H1 (cell line): ENCODE measurements around the gene MAP7D1. TPM values are rescaled to one million over a fixed set of nuclear protein-coding genes. Genes with fewer than 3 reads are reported as not detected.

Experiments used
- CTCF ChIA-PET: fragments of 300-600 bp; sonication (Branson Sonifier 250); formaldehyde crosslinking; loops from one replicate; lab custom pipeline; 2021; ENCODE audit not compliant: partially characterized antibody; lab: Charles Lee
- POLR2A ChIA-PET: fragments of 300-600 bp; sonication (Branson Sonifier 250); formaldehyde crosslinking; loops from one replicate; lab custom pipeline; 2021; ENCODE audit warnings: inconsistent platforms; ENCODE audit not compliant: partially characterized antibody; lab: Charles Lee
- DNase-seq, 2 experiments: peaks; one replicate each; pipeline versions ENCODE4 v3.0.0 to v3.0.0-alpha.2; 2010 to 2022; ENCODE audit warnings: low spot score in 2 of 2, low read depth in 1 of 2, mixed read lengths in 1 of 2
- FAIRE-seq: peaks from 2 replicates; lab custom pipeline; 2011; peaks lifted over from hg19 to GRCh38; lab: Jason Lieb, UNC
- H2AFZ ChIP-seq: 2 replicates; pipeline ENCODE4 v1.8.1; 2012; ENCODE audit warnings: low read length, inconsistent platforms
- H2AK5ac ChIP-seq: 2 replicates; pipeline ENCODE4 v1.6.1; 2013; ENCODE audit warnings: low read depth, low read length
- H2BK120ac ChIP-seq: replicated peaks from 2 replicates; pipeline ENCODE3; 2013; ENCODE audit warnings: low read depth, low read length, inconsistent platforms
- H2BK12ac ChIP-seq: 2 replicates; pipeline ENCODE4 v1.6.1; 2013; ENCODE audit warnings: low read depth, low read length
- H2BK15ac ChIP-seq: 2 replicates; pipeline ENCODE4 v1.6.1; 2013; ENCODE audit warnings: low read length
- H2BK20ac ChIP-seq: 2 replicates; pipeline ENCODE4 v1.6.1; 2013; ENCODE audit warnings: low read length
- H2BK5ac ChIP-seq: 2 replicates; pipeline ENCODE4 v1.6.1; 2013; ENCODE audit warnings: low read depth, low read length
- H3K14ac ChIP-seq: 2 replicates; pipeline ENCODE4 v1.6.1; 2013; ENCODE audit warnings: inconsistent platforms; ENCODE audit not compliant: insufficient read length
- H3K18ac ChIP-seq: 2 replicates; pipeline ENCODE4 v1.6.1; 2013; ENCODE audit warnings: low read length; ENCODE audit errors: extremely low read depth
- H3K23ac ChIP-seq: 2 replicates; pipeline ENCODE4 v1.6.1; 2013; ENCODE audit warnings: inconsistent platforms; ENCODE audit not compliant: insufficient read length
- H3K23me2 ChIP-seq: 2 replicates; pipeline ENCODE4 v1.6.1; 2013; ENCODE audit warnings: low read depth, low read length
- H3K27ac ChIP-seq: 2 replicates; pipeline ENCODE4 v1.6.1; 2011; ENCODE audit warnings: low read depth, low read length, inconsistent platforms
- H3K27me3 ChIP-seq, 4 experiments: replicated peaks in 1 of 4; 1 replicate in 1 of 4; 2 replicates in 3 of 4; pipeline versions ENCODE4 v1.6.1 to v1.8.1; 2011 to 2013; ENCODE audit warnings: low read length in 3 of 4, mild to moderate bottlenecking in 3 of 4, inconsistent platforms in 2 of 4, mixed read lengths in 2 of 4, moderate library complexity in 1 of 4; ENCODE audit not compliant: control insufficient read depth in 3 of 4, insufficient read depth in 3 of 4; ENCODE audit errors: extremely low read depth in 1 of 4
- H3K36me3 ChIP-seq, 4 experiments: 2 replicates each; pipeline versions ENCODE4 v1.6.1 to v1.8.1; 2011 to 2013; ENCODE audit warnings: mild to moderate bottlenecking in 4 of 4, low read length in 3 of 4, moderate library complexity in 2 of 4, control low read depth in 1 of 4, inconsistent platforms in 1 of 4; ENCODE audit not compliant: insufficient read depth in 4 of 4, control insufficient read depth in 2 of 4
- H3K4ac ChIP-seq: replicated peaks from 2 replicates; pipeline ENCODE3; 2013; ENCODE audit warnings: low read length, low read depth, mixed read lengths, inconsistent platforms; ENCODE audit not compliant: insufficient read length
- H3K4me1 ChIP-seq, 4 experiments: replicated peaks in 1 of 4; 1 replicate in 1 of 4; 2 replicates in 3 of 4; pipeline versions ENCODE4 v1.6.1 to v1.8.1; 2011 to 2013; ENCODE audit warnings: low read length in 3 of 4, inconsistent platforms in 2 of 4, mixed read lengths in 1 of 4; ENCODE audit not compliant: insufficient read depth in 4 of 4, control insufficient read depth in 3 of 4
- H3K4me2 ChIP-seq, 2 experiments: 2 replicates each; pipeline versions ENCODE4 v1.6.1 to v1.8.1; 2011 to 2013; ENCODE audit warnings: low read depth in 2 of 2, low read length in 2 of 2, control low read depth in 1 of 2, inconsistent platforms in 1 of 2, mild to moderate bottlenecking in 1 of 2; ENCODE audit not compliant: insufficient read depth in 1 of 2
- H3K4me3 ChIP-seq, 4 experiments: fragments of 200-600, 300-600 bp in 1 of 4; sonication (generic), shearing (Covaris generic), sonication (Bioruptor Twin) in 1 of 4; 2 replicates each; pipeline versions ENCODE4 v1.5.1 to v1.8.1; 2011 to 2016; ENCODE audit warnings: low read length in 4 of 4, low read depth in 3 of 4, control low read depth in 2 of 4, inconsistent platforms in 2 of 4, mild to moderate bottlenecking in 2 of 4, mixed read lengths in 1 of 4, moderate library complexity in 1 of 4; ENCODE audit not compliant: insufficient read depth in 2 of 4; ENCODE audit errors: extremely low read depth in 1 of 4
- H3K56ac ChIP-seq: replicated peaks from 2 replicates; pipeline ENCODE3; 2013; ENCODE audit warnings: low read depth, mild to moderate bottlenecking, mixed read lengths, low read length, inconsistent platforms; ENCODE audit not compliant: insufficient read length
- H3K79me1 ChIP-seq: 2 replicates; pipeline ENCODE4 v1.6.1; 2013; ENCODE audit warnings: low read depth, low read length, control low read depth
- H3K79me2 ChIP-seq, 2 experiments: 2 replicates each; pipeline versions ENCODE4 v1.6.1 to v1.8.1; 2012 to 2013; ENCODE audit warnings: low read length in 2 of 2, mild to moderate bottlenecking in 2 of 2, inconsistent platforms in 1 of 2; ENCODE audit not compliant: insufficient read depth in 2 of 2, control insufficient read depth in 1 of 2
- H3K9ac ChIP-seq, 4 experiments: replicated peaks in 1 of 4; 1 replicate in 1 of 4; 2 replicates in 3 of 4; pipeline versions ENCODE4 v1.6.1 to v1.8.1; 2011 to 2013; ENCODE audit warnings: low read depth in 3 of 4, low read length in 3 of 4, control low read depth in 2 of 4, mild to moderate bottlenecking in 2 of 4, moderate library complexity in 2 of 4, inconsistent platforms in 1 of 4; ENCODE audit errors: extremely low read depth in 1 of 4
- H3K9me3 ChIP-seq, 2 experiments: 2 replicates each; pipeline versions ENCODE4 v1.6.1 to v1.8.1; 2012 to 2013; ENCODE audit warnings: mild to moderate bottlenecking in 2 of 2, moderate library complexity in 2 of 2, control low read depth in 1 of 2, inconsistent platforms in 1 of 2, low read depth in 1 of 2, low read length in 1 of 2, mixed read lengths in 1 of 2; ENCODE audit not compliant: insufficient read depth in 2 of 2
- H4K20me1 ChIP-seq, 2 experiments: replicated peaks in 1 of 2; 2 replicates each; pipeline versions ENCODE3 to v1.8.1; 2011 to 2013; ENCODE audit warnings: inconsistent platforms in 2 of 2, low read length in 2 of 2, mild to moderate bottlenecking in 1 of 2; ENCODE audit not compliant: insufficient read depth in 2 of 2, control insufficient read depth in 1 of 2
- H4K5ac ChIP-seq: 2 replicates; pipeline ENCODE4 v1.6.1; 2013; ENCODE audit warnings: low read length, low read depth, mixed read lengths, inconsistent platforms; ENCODE audit not compliant: insufficient read length
- H4K8ac ChIP-seq: 2 replicates; pipeline ENCODE4 v1.8.0; 2013; ENCODE audit warnings: mild to moderate bottlenecking, moderate library complexity, low read length, inconsistent platforms; ENCODE audit not compliant: insufficient read depth; ENCODE audit errors: extremely low read depth
- H4K91ac ChIP-seq: replicated peaks from 2 replicates; pipeline ENCODE3; 2013; ENCODE audit warnings: low read length, mixed read lengths, inconsistent platforms; ENCODE audit not compliant: insufficient read length
- E2F6 ChIP-seq: IDR thresholded peaks from 2 replicates; pipeline ENCODE4 v1.6.1; 2012; ENCODE audit warnings: inconsistent platforms
- JUND ChIP-seq: IDR thresholded peaks from 2 replicates; pipeline ENCODE4 v1.6.1; 2011; ENCODE audit warnings: mild to moderate bottlenecking, improper control_type of control experiment, low read length
- KDM1A ChIP-seq: fragments of 200-600, 300-600 bp; sonication (generic); IDR thresholded peaks from 2 replicates; pipeline ENCODE4 v1.7.1; 2016; ENCODE audit warnings: mild to moderate bottlenecking, low read length, borderline replicate concordance
- SIN3A ChIP-seq, 2 experiments: IDR thresholded peaks in 1 of 2; conservative IDR thresholded peaks in 1 of 2; 2 replicates each; pipeline ENCODE4 v1.6.1; 2011 to 2012; ENCODE audit warnings: low read length in 2 of 2, improper control_type of control experiment in 1 of 2, low read depth in 1 of 2, mild to moderate bottlenecking in 1 of 2
- whole genome bisulfite sequencing, 2 experiments: shearing (Covaris generic) in 1 of 2; methylation state at CpG; one replicate each; pipeline versions ENCODE4 v1.1.6 to v1.1.7; 2013 to 2015; ENCODE audit warnings: low lambda C conversion rate in 2 of 2, mixed read lengths in 2 of 2, inconsistent platforms in 1 of 2, low coverage in 1 of 2, missing lambda C conversion rate in 1 of 2; ENCODE audit not compliant: insufficient replicate concordance in 2 of 2, insufficient coverage in 1 of 2, insufficient read length in 1 of 2; ENCODE audit errors: extremely low coverage in 1 of 2, missing lambda C conversion rate in 1 of 2; 5-methylcytosine and 5-hydroxymethylcytosine counted together
- polyA plus RNA-seq, 7 experiments: library from polyadenylated mRNA; depleted of rRNA in 3 of 7; stranded (reverse) in 5 of 7; unstranded in 2 of 7; fragments of >200 nt in 5 of 7; fragments of 200-250 nt in 2 of 7; gene quantifications; 1 replicate in 5 of 7; 2 replicates in 1 of 7; 4 replicates in 1 of 7; pipeline versions ENCODE4 v1.2.1 to v1.2.3, GENCODE V29; 2011 to 2013; ENCODE audit warnings: missing spikeins in 2 of 7, mixed read lengths in 2 of 7
- total RNA-seq: library from RNA; stranded (reverse); fragmentation: NEBNext Ultra II Directional; extraction: Animal tissue kit (Norgen Biotek cat#: 25700); gene quantifications from 2 replicates; pipeline ENCODE4 v1.2.1, GENCODE V29; 2021

MAP7D1 gene
- total and polyA plus RNA-seq, 2 of the 8 experiments (the other 6 are each of a cell fraction or from before 2014, with no cell fraction given): 18.2 to 52.4 TPM

- no peak overlapping the region; the same call in 1 of the 2 replicates for H4K8ac ChIP-seq
- H2BK20ac ChIP-seq: no peak overlapping the region
- H3K36me3 ChIP-seq: no peaks in the 10 kb centered on the region
- FAIRE-seq (no peak), DNase-seq (no peak)
- H3K56ac ChIP-seq: no peak overlapping the region
- H3K9ac ChIP-seq: no peak overlapping the region
- no peak overlapping the region for H2BK120ac ChIP-seq
- H3K4ac ChIP-seq: no peak overlapping the region
- H2AK5ac ChIP-seq: no peak overlapping the region
- H2AFZ ChIP-seq: no peak overlapping the region
- ChIA-PET POLR2A (interaction anchor here (0.8 kb wide), 1 partner anchor 79 kb away, joined by 4 read pairs; no protein-coding TSS in a partner anchor), CTCF (interaction anchor here (0.8 to 32.6 kb wide), 7 partner anchors 9 to 77 kb away, joined by 4 to 738 read pairs (median 6); partner anchors contain the start of gene TRAPPC3)
- H3K9me3 ChIP-seq: no peaks in the 10 kb centered on the region
- H3K23me2 ChIP-seq: no peaks in the 10 kb centered on the region
- no peak overlapping the region for H3K4me2 ChIP-seq
- peaks cover 0 to 4% (median 0%) of the 10 kb centered on the region in 4 experiments; a peak in 1 of 7 replicates for H3K4me1 ChIP-seq
- no peak overlapping the region for H4K5ac ChIP-seq
- H3K18ac ChIP-seq: no peak overlapping the region
- H3K4me3 ChIP-seq: no peak overlapping the region
- no peak overlapping the region for H3K27ac ChIP-seq
- TF ChIP-seq JUND (no peak), E2F6 (no peak), KDM1A (no peak), SIN3A (conservative IDR thresholded peaks at IDR 0.05 in 1 of 2, IDR thresholded peaks at IDR 0.05 in 1 of 2; ENCODE audit: low read depth in 1 of 2, low read length in 2 of 2) (no peak)
- H3K79me1 ChIP-seq: no peaks in the 10 kb centered on the region
- no peaks in the 10 kb centered on the region for H4K20me1 ChIP-seq
- no peaks in the 10 kb centered on the region for H3K79me2 ChIP-seq
- WGBS, 2 experiments: 80% methylated on average over 3 of the region's 4 CpGs; no CpG with 5 or more reads in 1 of the 2 experiments
- H3K23ac ChIP-seq: no peak overlapping the region
- H2BK15ac ChIP-seq: no peak overlapping the region
- no peaks in the 10 kb centered on the region; a peak in 1 of 7 replicates for H3K27me3 ChIP-seq
- H3K14ac ChIP-seq: no peak overlapping the region
- H2BK12ac ChIP-seq: no peak overlapping the region
- H2BK5ac ChIP-seq: no peak overlapping the region
- H4K91ac ChIP-seq: no peak overlapping the region
These were observed 44.8 kb upstream of the MAP7D1 start for GRCh38 chr1:36111151-36111550.
